Measurements from ENCODE around the gene LILRA6. TPM values are rescaled to one million over a fixed set of nuclear protein-coding genes. Genes with fewer than 3 reads are reported as not detected.
"Not testable (repeated sequence)": the region's sequence is repeated elsewhere in the genome, so short reads cannot be mapped to it uniquely, and the experiment has no call there.

Gene LILRA6
- polyA plus RNA-seq (ENCODE audit: insufficient read length) = 0.32 TPM
- long read RNA-seq, donor 1 = 0 reads
- long read RNA-seq, donor 2 = 0 reads
- long read RNA-seq, donor 3 = 0 reads
- long read RNA-seq, donor 4 = 0 reads
- long read RNA-seq, donor 5 = 0 reads
- long read RNA-seq, donor 6 = 0 reads
- long read RNA-seq, donor 7 = 0 reads
- long read RNA-seq, donor 8 = 0 reads

DNA sequence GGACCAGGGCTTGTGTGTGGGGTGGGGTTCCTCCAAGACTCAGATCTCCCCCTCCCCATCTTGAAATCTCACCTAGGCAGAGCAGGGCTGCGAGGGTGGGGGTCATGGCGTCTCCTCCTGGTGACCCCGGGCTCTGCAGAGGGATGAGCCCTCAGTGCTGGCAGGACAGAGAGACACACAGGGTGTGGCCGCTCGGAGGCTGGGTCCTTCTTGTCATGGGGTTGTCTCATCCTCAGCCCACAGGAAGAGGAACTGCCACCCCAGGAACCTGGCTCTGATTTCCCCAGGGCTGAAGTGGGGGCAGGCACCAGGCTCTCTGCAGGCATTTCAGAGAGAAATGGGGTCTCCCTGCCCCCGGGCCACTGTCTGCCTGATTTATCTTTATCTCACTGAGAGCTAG is at the start of gene LILRA6:
TSS of gene LILRA6 (minus strand) at position 145 of the 400 bp plus-strand sequence.
- DNase-seq = not testable (repeated sequence)

DNA sequence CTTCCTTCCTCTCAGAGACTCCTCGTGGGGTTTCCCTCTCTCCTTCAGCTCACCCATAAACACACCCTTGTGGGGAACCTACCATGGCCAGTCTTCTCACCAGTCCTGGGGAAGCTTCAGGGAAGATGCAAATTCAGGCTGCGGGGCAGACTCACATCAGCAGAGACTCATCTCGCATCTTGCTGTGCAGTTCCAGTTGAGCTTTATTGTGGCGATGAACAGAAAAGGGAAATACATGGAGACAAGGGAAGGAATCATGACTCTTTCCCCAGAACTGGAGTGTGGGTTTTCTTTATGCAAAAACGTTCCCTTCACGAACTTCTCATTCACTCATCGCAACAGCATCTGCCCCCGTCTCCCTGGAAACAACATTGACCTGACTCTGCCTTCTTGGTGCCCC is 46.6 kb upstream of the LILRA6 start:
- DNase-seq = not testable (repeated sequence)

DNA sequence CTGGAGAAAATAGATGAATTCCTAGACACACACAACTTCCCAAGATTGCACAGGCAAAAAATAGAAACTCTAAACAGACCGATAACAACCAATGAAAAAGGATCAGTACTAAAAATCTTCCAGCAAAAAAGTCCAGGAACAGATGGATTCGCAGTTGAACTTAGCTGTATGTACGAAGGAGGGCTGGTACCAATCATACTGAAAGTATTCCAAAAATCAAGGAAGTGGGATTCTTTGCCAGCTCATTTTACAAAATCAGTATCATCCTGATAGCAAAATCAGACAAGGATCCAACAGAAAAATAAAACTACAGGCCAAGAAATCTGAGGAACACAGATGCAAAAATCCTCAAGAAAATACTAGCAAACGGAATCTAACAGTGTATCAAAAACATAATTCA is 44.9 kb upstream of the LILRA6 start:
- no peak for DNase-seq

DNA sequence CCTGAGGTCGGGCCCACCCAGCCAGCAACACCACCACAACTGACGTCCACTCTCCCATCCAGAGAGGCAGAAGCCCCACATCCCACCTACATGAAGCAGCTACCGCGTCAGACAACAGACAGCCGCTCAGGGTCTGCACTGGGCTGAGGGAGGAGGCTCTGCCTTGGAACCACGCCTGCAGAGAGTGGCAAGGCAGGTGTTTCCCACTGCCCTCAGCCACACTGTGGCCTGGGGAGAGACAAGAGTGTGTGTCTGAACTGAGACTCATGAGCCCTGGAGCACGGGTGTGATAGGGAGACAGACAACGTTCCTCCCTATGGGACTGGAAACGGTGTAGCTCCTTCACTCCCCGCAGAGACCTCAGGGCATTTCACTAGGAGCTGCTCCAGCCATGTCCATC is 43.7 kb upstream of the LILRA6 start:
- not testable (repeated sequence) for DNase-seq

DNA sequence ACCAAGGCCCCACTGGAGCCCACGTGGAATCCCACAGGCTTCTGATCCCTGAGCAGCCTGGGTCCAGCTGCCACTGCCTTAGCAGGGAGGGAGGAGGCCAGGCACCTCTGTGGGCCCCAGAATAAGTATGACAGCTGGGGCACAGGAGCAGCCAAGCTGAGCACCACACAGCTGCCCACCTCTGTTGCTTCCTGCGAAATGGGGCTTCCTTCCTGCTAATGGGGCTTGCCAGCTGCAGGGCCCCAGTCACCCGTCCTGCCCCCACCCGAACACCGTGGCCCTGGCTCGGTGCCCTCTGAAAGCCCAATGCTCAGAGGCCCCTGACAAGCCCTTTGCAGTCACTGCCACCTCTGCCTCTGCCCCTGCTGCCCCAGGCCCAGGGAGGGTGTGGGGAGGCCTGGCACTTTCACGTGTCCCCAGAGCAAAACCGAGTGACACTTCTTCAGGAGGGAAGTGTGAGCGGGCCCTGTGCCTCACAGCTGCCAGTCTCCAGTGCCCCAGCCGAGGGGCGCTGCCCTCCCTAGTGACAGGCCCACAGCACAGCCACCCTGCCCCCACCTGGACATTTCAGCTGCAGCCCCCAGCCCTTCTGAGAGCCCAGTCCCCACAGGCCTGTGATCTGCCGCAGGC is 43.0 kb upstream of the LILRA6 start:
- DNase-seq = not testable (repeated sequence)

DNA sequence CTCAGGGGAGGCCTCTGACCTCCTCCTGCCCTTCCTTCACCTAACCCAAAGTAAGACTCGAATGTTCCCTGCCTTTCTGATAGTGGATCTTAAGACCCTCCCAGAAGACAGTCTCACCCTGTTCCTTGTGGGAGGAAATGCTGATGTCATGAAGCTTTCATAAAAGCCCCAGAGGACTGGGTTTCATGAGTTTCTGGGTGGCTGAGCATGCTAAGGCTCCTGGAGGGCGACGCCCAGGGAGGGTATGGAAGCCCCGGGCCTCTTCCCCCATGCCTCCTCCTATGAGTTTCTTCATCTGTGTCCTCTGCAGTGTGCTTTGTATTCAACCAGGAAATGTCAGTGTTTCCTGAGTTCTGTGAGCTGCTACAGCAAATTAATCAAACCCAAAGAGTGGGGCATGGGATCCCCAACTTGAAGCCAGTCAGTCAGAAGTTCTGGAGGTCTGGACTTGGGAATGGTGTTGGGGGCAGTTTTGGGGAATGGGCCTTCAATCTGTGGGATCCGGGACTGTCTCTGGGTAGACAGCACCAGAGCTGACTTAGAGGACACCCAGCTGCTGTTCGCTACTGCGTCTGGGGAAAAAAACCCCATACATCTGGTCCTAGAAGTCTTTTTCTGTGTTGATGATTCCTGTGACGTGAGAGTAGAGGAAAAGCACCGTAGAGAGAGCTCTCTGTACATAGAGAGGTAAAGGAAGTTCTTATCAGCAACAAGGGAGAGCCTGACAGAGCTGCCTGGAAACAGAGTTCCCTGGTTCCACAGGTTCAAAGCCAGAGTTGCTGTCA is 40.3 kb upstream of the LILRA6 start:
- no peak for DNase-seq

DNA sequence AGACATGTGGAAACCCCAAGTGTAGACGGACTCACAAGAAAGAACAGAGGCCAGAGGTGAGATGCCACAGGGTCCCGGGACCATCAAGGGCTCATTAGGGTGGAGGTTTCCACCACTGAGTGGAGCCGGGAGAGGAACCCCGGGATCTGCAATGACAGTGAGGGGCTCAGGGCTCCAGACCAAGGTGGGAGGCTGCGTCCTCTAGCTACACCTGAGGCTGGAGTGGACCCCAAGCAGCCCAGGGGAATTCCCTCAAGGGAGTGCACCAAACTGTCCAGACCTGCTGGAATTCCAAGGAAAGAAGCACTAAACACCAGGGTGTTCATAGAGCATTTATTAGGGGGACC is 39.1 kb upstream of the LILRA6 start:
- not testable (repeated sequence) for DNase-seq

DNA sequence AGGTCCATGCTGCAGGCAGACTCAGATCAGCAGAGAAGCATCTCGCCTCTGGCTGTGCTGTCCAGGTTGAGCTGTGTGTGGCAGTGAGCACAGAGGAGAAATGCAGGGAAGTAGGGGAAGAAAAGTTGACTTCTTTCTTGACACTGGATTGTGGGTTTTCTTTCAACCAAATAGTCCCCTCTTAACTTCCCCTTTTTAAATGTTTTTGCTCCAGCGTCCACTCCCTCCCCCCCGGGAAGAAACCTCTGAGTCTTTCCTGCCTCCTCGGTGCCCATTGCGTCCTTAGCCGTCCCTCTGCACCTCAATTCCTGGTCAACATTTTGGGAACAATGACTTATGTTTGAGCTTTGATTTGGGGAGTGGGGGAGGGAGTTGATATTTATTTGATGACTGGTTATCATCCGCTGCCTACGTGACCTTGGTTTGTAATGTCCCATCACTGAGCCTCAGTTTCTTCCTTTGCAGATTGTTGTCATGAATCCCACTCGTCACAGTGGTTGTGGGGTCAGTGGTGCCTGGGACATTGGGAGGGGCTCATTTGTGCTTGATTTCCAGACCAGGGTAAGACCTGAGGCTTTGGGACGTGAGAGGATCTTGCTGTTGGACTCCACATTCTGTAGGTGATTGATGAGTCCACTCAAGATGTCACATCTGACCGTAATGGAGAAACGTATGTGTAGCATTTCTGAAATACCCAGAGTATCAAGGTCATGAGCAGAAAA is 38.6 kb upstream of the LILRA6 start, which contains the start of gene LILRB2:
TSS of gene LILRB2 (minus strand) at position 104 of the 722 bp plus-strand sequence. CDS start 614 bp downstream, outside the sequence.
- DNase-seq = no peak

DNA sequence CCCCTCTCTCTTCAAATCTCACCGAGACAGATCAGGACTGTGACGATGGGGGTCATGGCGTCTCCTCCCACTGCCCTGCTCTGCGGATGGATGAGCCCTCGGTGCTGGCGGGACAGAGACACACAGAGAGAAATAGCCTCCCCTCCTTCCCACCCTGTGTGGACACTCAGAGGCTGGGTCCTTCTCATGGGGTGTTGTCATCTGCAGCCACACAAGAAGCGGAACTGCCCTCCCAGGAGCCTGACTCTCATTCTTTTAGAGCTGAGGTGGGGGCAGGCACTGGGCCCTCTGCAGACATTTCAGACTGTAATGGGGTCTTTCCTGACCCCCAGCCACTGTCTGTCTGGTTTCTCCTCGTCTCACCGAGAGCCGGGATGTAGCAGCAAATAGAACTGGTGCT is 37.9 kb upstream of the LILRA6 start:
- DNase-seq = not testable (repeated sequence)

DNA sequence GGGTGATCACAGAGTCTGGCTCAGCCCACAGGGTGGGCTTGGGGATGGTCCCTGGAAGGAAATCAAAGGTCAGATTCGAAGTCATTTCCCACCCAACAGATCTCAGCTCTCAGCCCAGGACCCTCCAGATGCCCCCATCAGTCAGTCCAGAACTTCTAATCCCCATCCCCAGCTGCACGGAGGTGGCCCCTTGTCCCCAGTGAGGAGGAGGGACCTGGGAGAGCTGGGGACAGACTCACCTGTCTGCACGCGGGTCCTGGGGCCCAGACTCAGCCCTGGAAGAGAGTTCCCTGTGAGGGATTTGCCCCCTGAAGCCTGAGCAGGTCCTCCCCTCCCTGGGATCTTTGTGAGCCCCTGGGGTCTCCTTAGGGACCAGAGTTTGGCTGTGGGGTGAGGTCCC is 37.4 kb upstream of the LILRA6 start:
- DNase-seq = not testable (repeated sequence)

DNA sequence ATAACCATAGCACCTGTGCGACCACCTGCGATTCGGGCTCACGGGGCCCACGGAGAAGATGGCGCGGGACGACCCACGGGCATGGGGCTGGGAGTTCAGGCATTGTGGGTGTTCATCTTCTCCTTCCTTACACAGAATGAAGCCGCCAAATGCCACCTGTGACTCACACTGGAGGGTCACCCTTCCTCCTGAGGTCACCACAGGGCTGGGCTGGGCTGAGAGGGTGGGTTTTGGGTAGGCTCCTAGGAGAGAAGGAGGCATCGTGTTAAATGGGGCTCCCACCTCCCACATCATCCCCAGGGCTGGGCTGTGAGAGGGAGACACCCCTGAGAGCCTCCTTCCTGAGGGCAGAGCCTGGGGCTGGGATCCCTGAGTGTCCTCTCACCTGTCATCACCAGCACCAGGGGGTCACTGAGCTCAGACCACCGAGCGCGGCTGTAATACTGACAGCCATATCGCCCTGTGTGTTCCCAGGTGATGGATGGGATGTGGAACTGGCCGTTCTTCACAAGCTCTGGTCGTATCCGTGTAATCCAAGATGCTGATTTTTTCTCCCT is 36.9 kb upstream of the LILRA6 start:
- DNase-seq = no peak

DNA sequence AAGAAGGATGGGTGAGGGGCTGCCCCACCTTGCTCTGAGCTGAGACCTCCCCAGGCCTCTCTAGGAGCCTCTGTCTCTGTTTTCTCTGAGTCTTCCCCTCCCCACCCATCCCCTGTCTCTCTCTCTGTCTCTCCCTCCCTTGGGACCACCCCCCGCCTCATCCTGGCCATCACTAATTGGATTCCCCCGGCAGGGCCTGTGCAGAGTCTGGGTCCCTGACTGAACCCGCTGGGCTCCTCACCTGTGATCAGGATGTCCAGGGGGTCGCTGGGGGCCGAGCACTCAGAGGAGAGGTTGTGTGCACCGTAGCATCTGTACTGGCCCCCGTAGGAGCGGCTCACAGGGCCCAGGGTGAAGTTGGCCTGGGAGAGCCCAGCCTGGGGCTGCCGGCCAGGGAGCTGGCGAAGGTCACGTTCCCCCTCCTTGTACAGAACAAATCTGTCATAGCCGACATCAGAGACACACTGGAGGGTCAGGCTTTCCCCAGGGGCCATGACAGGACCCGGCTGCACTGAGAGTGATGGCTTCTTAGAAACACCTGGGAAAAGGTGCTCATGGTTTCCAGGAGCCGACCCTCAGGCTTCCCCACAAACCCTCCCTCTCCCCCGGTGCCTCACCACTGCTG is 36.1 kb upstream of the LILRA6 start:
- DNase-seq = not testable (repeated sequence)

DNA sequence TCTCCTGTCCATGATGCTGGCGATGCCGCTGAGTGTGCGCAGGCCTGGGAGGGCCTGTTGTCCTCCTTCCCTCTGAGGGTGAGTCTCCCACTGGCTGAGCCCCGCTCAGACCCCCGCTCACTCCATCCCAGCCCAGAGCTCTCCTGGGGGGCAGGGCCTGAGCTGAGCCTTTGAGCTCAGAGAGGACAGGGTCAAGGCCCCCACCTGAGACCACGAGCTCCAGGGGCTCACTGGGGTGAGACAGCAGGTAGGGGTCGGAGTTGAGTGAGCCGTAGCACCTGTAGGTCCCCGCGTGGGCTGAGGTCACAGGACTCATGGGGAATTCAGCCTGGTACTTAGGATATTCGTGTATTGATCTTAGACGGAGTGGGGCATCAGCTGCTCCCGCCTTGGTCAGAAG is 35.5 kb upstream of the LILRA6 start:
- not testable (repeated sequence) for DNase-seq

DNA sequence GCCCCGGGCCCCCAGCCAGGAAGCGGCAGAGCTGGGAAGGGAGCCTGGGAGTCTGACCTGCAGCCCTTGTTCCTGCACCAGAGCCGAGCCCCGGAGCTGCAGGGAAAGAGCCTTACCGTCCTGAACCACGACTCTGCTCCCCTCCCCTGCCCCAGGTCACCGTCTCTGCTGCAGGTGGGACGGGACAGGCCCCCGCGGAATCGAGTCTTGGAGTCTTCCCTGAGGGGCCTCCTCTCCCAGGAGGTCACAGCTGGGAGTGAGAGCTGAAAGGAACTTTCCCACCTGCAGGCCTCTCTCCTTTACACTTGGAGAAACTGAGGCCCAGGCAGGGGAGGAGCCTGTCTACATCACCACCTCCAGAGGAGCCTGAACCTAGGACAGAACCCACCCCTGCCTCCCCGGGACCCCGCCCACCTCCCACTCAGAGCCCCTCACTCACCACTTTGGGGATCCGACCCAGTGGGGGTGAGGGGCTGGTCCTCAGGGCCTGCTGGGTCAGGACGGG is 34.6 kb upstream of the LILRA6 start:
- not testable (repeated sequence) for DNase-seq

DNA sequence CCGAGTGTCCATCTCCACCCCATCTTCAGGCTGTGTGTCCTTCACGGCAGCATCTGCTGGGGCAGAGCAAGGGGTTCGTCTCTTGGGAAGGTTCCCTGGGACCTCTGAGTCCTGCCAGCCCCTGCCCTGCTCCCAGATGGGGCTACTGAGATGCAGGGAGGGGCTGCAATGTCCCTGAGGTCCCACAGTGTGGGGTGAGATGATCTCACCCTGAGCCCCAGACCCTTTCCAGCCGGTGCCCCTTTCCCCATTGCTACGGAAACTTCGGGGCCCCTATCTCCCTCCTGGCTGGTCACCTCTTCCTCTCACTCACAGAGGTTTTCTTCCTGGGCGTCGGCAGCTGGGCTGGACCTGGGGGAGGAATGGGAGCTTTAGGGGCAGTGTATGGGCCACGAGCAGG is 33.4 kb upstream of the LILRA6 start:
- DNase-seq = no peak

DNA sequence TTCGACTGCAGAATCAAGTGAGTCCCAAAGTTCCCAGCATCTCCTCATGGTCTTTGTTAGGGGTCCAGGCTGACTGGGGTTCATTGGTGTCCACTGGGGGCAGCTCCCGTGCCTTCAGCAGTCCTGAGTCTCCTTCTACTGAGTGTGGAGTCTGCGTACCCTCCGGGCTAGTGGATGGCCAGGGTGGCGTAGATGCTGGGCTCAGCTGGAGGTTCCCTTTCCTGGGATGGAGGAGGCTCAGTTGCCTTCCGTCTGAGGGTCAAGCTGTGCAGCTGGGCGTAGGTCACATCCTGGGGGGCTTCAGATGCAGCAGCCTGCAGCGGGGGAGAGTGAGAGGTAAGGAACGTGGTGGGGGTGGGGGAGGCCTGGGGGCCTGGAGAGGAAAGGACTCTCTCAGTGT is 31.9 kb upstream of the LILRA6 start:
- not testable (repeated sequence) for DNase-seq

DNA sequence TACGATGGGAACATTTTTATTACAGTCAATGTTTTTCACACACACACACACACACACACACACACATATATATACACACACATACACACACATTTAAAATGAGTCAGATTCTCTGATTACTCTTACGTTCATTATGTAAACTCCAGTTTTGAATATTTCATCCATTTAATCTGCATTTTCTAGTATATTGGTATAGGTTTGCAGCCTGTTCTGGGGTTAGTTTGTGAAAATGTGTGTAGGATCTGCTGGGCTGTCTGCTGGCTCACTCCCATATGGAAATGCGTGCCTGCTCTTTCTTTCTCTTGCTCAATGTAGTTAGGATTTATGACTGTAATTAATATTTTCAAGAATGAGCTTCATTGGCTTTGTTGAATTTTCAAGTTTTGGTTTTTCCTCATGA is 31.2 kb upstream of the LILRA6 start:
- no peak for DNase-seq

DNA sequence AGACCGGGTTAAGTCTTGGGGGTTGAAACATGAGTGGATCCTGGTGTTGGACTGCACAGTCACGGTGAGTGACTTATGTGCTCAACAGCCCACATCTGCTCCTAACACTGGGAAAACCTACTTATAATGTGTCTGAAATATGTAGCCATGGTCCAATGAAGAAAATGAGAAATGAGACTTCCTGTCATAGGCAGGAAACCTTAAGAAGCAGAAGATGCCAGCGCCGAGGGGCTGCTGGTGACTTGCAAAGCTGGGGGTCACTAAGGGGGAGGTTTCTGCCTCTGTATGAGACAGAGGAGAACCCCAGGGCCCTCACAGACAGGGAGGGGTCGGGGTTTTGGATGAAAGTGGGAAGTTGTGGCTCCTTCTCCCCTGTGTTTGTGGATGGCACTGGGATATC is 29.6 kb upstream of the LILRA6 start:
- not testable (repeated sequence) for DNase-seq

DNA sequence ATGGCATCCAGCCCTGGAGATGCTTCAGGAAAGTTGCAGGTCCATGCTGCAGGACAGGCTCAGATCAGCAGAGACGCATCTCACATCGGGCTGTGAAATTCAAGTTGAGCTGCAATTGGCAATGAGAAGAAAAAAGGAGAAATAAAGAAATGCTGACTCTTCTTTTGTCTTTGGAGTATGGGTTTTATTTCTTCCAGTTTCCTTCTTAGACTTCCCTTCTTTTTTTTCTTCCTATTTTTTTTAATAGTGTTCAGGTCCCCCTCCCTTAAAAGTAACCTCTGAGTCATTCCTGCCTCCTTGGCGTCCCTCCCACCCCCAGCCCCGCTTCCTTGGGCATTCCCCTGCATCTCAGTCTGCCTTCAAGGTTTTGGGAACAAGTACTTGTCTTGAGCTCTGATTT is 29.0 kb upstream of the LILRA6 start:
- DNase-seq = not testable (repeated sequence)

DNA sequence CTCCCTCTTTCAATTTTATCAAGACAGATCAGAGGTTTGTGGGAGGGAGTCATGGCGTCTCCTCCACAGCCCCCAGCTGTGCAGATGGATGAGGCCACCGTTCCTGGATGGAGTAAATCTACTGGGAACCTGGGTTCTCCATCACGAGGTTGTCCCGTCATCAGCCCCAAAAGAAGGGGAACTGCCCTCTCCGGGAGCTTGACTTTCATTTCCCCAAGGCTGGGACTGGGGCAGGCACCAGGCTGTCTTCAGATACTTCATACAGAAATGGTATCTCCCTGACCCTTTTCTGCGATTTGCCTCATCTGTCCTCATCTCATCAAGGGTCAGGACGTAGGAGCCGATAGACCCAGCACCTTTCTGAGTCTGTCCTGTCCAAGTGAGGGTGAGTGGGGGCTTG is 28.5 kb upstream of the LILRA6 start:
- no peak for DNase-seq

DNA sequence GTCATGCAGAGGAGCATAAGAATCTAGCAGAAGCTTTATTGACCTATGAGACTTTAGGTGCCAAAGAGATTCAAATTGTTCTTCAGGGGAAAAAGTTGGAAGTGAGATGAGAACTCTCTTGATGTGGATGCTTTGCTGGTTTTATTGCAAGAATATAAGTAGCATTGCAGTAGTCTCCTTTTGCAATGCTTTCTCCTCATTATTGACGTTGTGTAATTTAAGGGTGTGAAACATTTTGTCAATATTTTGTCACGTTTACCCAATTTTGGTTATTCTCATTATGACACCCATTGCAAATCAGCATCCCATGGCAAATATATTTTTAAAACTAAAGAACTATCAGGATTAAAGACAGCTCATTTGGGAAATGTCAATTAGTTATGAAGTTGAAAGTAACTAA is 26.3 kb upstream of the LILRA6 start:
- no peak for DNase-seq

DNA sequence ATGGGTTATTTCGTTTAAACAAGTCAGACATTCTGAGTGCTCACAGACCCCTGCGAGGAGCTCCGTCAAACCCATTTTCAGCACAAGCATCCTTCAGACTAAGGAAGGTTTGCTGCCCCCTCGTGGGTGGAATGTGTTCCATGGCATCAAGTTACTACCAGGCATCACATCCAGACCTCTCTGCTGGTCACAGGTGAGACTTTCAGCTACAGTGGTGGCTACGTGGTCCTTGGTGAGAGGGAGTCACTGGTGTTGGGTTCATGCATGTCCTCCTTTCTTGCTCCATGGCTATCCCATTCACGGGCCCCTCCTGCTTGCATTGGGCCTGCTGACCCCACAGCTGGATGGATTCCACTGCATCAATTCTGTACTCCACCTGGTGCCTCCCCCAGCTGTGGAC is 23.5 kb upstream of the LILRA6 start:
- peak; percentile 90 for DNase-seq
